ENCODE data around the gene HNRNPUL2.

DNA sequence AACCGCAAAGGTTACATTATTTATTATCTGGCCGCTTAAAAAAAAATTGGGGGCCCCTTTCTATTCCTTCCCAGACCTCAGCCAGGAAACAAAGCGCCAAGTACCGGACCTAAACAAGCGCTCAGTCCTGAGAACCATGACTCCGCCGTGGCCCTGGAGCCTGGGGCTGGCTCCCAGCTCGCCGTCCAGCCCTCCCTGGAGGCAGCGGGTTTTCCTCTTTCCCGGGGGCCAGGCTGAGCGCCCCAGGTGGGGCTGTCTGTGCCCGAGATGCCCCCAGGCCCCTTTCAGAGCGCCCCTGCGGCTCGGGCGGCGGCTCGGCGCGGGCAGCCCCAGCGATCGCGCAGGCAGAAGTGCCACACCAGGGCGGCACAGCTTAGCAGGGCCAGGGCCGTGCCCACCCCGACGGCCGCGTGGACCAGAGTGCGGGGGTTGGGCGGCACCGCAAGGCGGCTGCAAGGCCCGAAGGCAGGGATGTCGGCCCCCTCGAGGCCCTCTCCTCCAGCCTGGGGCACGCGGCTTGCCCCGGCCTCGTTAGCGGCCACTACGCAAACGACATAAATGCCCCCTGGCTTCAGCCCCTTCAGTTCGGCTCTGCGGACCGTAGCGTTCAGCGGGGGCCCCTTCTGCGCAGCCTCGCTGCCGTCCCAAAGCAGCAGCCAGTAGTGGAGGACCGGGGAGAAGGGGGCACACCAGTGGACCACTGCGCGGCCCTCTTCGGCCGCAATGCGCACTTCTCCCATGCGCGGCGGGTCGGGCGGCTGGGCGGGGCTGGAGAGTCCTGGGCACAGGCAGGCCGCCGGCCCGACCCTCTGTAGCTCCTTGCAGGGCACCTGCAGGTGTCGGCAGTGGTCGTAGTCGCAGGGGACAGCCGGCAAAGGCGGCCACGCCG is 39.5 kb downstream of the HNRNPUL2 start:
- TF ChIP-seq EZH2phosphoT487 (conservative IDR thresholded peaks at IDR 0.05; ENCODE audit: low read length), result no peak
- TF ChIP-seq, protein P1, sequence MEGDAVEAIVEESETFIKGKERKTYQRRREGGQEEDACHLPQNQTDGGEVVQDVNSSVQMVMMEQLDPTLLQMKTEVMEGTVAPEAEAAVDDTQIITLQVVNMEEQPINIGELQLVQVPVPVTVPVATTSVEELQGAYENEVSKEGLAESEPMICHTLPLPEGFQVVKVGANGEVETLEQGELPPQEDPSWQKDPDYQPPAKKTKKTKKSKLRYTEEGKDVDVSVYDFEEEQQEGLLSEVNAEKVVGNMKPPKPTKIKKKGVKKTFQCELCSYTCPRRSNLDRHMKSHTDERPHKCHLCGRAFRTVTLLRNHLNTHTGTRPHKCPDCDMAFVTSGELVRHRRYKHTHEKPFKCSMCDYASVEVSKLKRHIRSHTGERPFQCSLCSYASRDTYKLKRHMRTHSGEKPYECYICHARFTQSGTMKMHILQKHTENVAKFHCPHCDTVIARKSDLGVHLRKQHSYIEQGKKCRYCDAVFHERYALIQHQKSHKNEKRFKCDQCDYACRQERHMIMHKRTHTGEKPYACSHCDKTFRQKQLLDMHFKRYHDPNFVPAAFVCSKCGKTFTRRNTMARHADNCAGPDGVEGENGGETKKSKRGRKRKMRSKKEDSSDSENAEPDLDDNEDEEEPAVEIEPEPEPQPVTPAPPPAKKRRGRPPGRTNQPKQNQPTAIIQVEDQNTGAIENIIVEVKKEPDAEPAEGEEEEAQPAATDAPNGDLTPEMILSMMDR (IDR thresholded peaks at IDR 0.05; ENCODE audit: insufficient read depth, low read length, poor library complexity, severe bottlenecking), result no peak

All from SU-DHL-6 (cell line).